SU-DHL-6 (cell line): ENCODE results near the gene LPIN1.

ENCODE experiments used
- H2AFZ ChIP-seq: fragments of 200-600 bp; sonication (generic); 2 replicates; pipeline ENCODE4 v1.6.1; 2014; ENCODE audit warnings: low read depth, mild to moderate bottlenecking, moderate library complexity, mixed read lengths, antibody characterized with exemption, low read length; ENCODE audit not compliant: severe bottlenecking
- H3F3A ChIP-seq: fragments of 200-600 bp; shearing (Covaris generic); 2 replicates; pipeline ENCODE4 v1.6.0; 2016; ENCODE audit warnings: antibody characterized with exemption, mild to moderate bottlenecking; ENCODE audit not compliant: insufficient read depth
- H3K27ac ChIP-seq: fragments of 200-600 bp; sonication (generic); 2 replicates; pipeline ENCODE4 v1.5.1; 2016; ENCODE audit warnings: low read depth, mild to moderate bottlenecking, low read length, moderate library complexity, mixed read lengths
- H3K27me3 ChIP-seq: fragments of 200-600 bp; sonication (generic), shearing (Covaris generic); 2 replicates; pipeline ENCODE4 v1.6.0; 2014; ENCODE audit warnings: mild to moderate bottlenecking, low read length
- H3K36me3 ChIP-seq: fragments of 200-600 bp; sonication (generic); 2 replicates; pipeline ENCODE4 v1.6.1; 2014; ENCODE audit warnings: mild to moderate bottlenecking, low read length, mixed read lengths
- H3K4me2 ChIP-seq: fragments of 300-600, 200-600 bp; shearing (Covaris generic), sonication (generic); 2 replicates; pipeline ENCODE4 v1.6.0; 2014; ENCODE audit warnings: low read length, low read depth, mild to moderate bottlenecking; ENCODE audit not compliant: poor library complexity, severe bottlenecking
- H3K4me3 ChIP-seq: fragments of 200-600 bp; sonication (generic); 2 replicates; pipeline ENCODE4 v1.5.1; 2014; ENCODE audit warnings: antibody characterized with exemption, low read length, mild to moderate bottlenecking, mixed read lengths; ENCODE audit not compliant: insufficient read depth, poor library complexity, severe bottlenecking
- H3K79me2 ChIP-seq: fragments of 200-600 bp; sonication (generic); 2 replicates; pipeline ENCODE4 v1.6.1; 2014; ENCODE audit warnings: mild to moderate bottlenecking, low read length, moderate library complexity; ENCODE audit not compliant: insufficient read depth
- H3K9ac ChIP-seq: fragments of 200-600 bp; sonication (generic); 2 replicates; pipeline ENCODE4 v1.7.0; 2014; ENCODE audit warnings: mild to moderate bottlenecking, low read length
- H3K9me2 ChIP-seq: fragments of 200-600 bp; sonication (generic); replicated peaks from 2 replicates; pipeline ENCODE4 v1.6.1; 2014; ENCODE audit warnings: low read length; ENCODE audit not compliant: insufficient read depth
- H3K9me3 ChIP-seq: fragments of 200-600 bp; sonication (generic); 2 replicates; pipeline ENCODE4 v1.6.1; 2014; ENCODE audit warnings: low read length, mixed read lengths; ENCODE audit not compliant: insufficient read depth
- H4K20me1 ChIP-seq: fragments of 200-600 bp; sonication (generic); 2 replicates; pipeline ENCODE4 v1.6.1; 2014; ENCODE audit warnings: low read depth, mild to moderate bottlenecking, antibody characterized with exemption, low read length, moderate library complexity, mixed read lengths
- CTCF ChIP-seq: fragments of 200-600 bp; sonication (generic); IDR thresholded peaks from one replicate; pipeline ENCODE4 v1.5.1; 2017; ENCODE audit warnings: antibody characterized with exemption, mild to moderate bottlenecking, low read length, moderate library complexity; ENCODE audit not compliant: insufficient read depth, poor library complexity, severe bottlenecking
- EZH2phosphoT487 ChIP-seq: fragments of 200-600 bp; sonication (generic), shearing (Covaris generic); conservative IDR thresholded peaks from 2 replicates; pipeline ENCODE4 v1.6.1; 2018; ENCODE audit warnings: mild to moderate bottlenecking, antibody characterized with exemption, low read length, moderate library complexity, mixed read lengths

The LPIN1 gene

GRCh38 chr2:11774600-11774999 lies 28.2 kb downstream of the LPIN1 start:
- Histone ChIP-seq H4K20me1 (no peaks in the 10 kb centered on the region), H3F3A (peaks cover 35% of the 10 kb centered on the region), H3K9me2 (no peaks in the 10 kb centered on the region), H3K4me2 (no peak overlapping the region), H3K36me3 (peaks cover 69% of the 10 kb centered on the region), H3K9me3 (no peaks in the 10 kb centered on the region), H3K79me2 (peaks cover 18% of the 10 kb centered on the region; the same call in 1 of the 2 replicates), H2AFZ (no peak overlapping the region), H3K4me3 (no peak overlapping the region), H3K9ac (no peak overlapping the region), H3K27ac (no peak overlapping the region), H3K27me3 (no peaks in the 10 kb centered on the region)
- no peak for TF ChIP-seq EZH2phosphoT487
- no peak for TF ChIP-seq CTCF

- TF ChIP-seq EZH2phosphoT487 (no peak), CTCF (no peak)
- Histone ChIP-seq H3K4me2 (no peak overlapping the region), H2AFZ (no peak overlapping the region), H3K27me3 (no peaks in the 10 kb centered on the region), H4K20me1 (no peaks in the 10 kb centered on the region), H3K27ac (no peak overlapping the region; the same call in 1 of the 2 replicates), H3K9me2 (no peaks in the 10 kb centered on the region), H3K36me3 (peaks cover 71% of the 10 kb centered on the region), H3K9me3 (no peaks in the 10 kb centered on the region), H3K9ac (no peak overlapping the region), H3F3A (peaks cover 36% of the 10 kb centered on the region), H3K79me2 (peaks cover 13% of the 10 kb centered on the region; the same call in 1 of the 2 replicates), H3K4me3 (no peak overlapping the region)
Measured at GRCh38 chr2:11775384-11775783, 29.0 kb downstream of the LPIN1 start.

GRCh38 chr2:11777066-11777782 lies 30.8 kb downstream of the LPIN1 start:
- H2AFZ ChIP-seq = no peak overlapping the region
- no peaks in the 10 kb centered on the region for H3K9me2 ChIP-seq
- no peak overlapping the region for H3K4me3 ChIP-seq
- no peaks in the 10 kb centered on the region for H3K9me3 ChIP-seq
- TF ChIP-seq CTCF = no peak
- no peak for TF ChIP-seq EZH2phosphoT487
- peaks cover 44% of the 10 kb centered on the region for H3F3A ChIP-seq
- peaks cover 13% of the 10 kb centered on the region; the same call in 1 of the 2 replicates for H3K79me2 ChIP-seq
- no peaks in the 10 kb centered on the region for H4K20me1 ChIP-seq
- H3K27me3 ChIP-seq = no peaks in the 10 kb centered on the region
- H3K4me2 ChIP-seq = no peak overlapping the region
- H3K27ac ChIP-seq = no peak overlapping the region
- H3K9ac ChIP-seq = no peak overlapping the region
- peaks cover 68% of the 10 kb centered on the region for H3K36me3 ChIP-seq
